HepG2 (cell line): ENCODE data around the gene TAF3. TPM values are rescaled to one million over a fixed set of nuclear protein-coding genes. Genes with fewer than 3 reads are reported as not detected.

Experiments used
- ATAC-seq: fragments of 200-7000 bp; cut with Tn5 transposase; 3 replicates; pipeline ENCODE4 v1.9.1; 2020; ENCODE audit warnings: mild to moderate bottlenecking, moderate library complexity
- BruUV-seq: library from RNA; stranded (reverse); fragments of 400-500 nt; replicated peaks from 2 replicates; lab custom pipeline; 2021; lab: Mats Ljungman, UMichigan
- CTCF ChIA-PET: fragments of 300-600 bp; formaldehyde crosslinking; extraction: SDS; loops from one replicate; lab custom pipeline; 2021; ENCODE audit warnings: low total read pairs, inconsistent platforms, low intra/inter-chr PET ratio; lab: Yijun Ruan, JAX
- POLR2A ChIA-PET: fragments of 350-600 bp; sonication (Branson Sonifier 250); formaldehyde crosslinking; loops from one replicate; lab custom pipeline; 2020; ENCODE audit warnings: antibody characterized with exemption, inconsistent platforms; lab: Yijun Ruan, JAX
- DNase-seq: peaks from one replicate; pipeline ENCODE4 v3.0.0-alpha.2; 2015; ENCODE audit warnings: low spot score
- FAIRE-seq: peaks from 3 replicates; lab custom pipeline; 2011; peaks lifted over from hg19 to GRCh38; lab: Jason Lieb, UNC
- H2AFZ ChIP-seq: one replicate; pipeline ENCODE4 v1.6.1; 2011; ENCODE audit warnings: low read length, inconsistent platforms
- H3K27ac ChIP-seq: fragments of 300-600 bp; 3 replicates; pipeline ENCODE4 v1.8.0; 2011; ENCODE audit warnings: mixed run types, mild to moderate bottlenecking, mixed read lengths, low read length, inconsistent platforms; ENCODE audit not compliant: insufficient read depth; ENCODE audit errors: extremely low read length
- H3K27me3 ChIP-seq, 2 experiments: fragments of 200-600 bp in 1 of 2; 2 replicates in 1 of 2; 3 replicates in 1 of 2; pipeline versions ENCODE4 v1.6.0 to v1.8.0; 2011; ENCODE audit warnings: low read length in 2 of 2, mild to moderate bottlenecking in 2 of 2, moderate library complexity in 2 of 2, inconsistent platforms in 1 of 2; ENCODE audit not compliant: insufficient read depth in 2 of 2, control insufficient read depth in 1 of 2
- H3K36me3 ChIP-seq, 2 experiments: fragments of 200-600 bp in 1 of 2; replicated peaks in 1 of 2; 2 replicates in 1 of 2; 3 replicates in 1 of 2; pipeline versions ENCODE4 v1.5.1 to v1.8.0; 2011; ENCODE audit warnings: low read length in 2 of 2, inconsistent platforms in 1 of 2; ENCODE audit not compliant: insufficient read depth in 2 of 2, control insufficient read depth in 1 of 2
- H3K4me1 ChIP-seq: 2 replicates; pipeline ENCODE4 v1.5.1; 2012; ENCODE audit warnings: low read length, inconsistent platforms; ENCODE audit not compliant: insufficient read depth
- H3K4me2 ChIP-seq: 2 replicates; pipeline ENCODE4 v1.6.0; 2011; ENCODE audit warnings: low read depth, low read length, inconsistent platforms
- H3K4me3 ChIP-seq, 3 experiments: fragments of 200-600 bp in 1 of 3; sonication (generic), shearing (Covaris generic) in 1 of 3; replicated peaks in 1 of 3; 2 replicates each; pipeline ENCODE4 v1.5.1; 2011 to 2016; ENCODE audit warnings: low read length in 3 of 3, inconsistent platforms in 2 of 3, low read depth in 2 of 3, mild to moderate bottlenecking in 2 of 3, control low read depth in 1 of 3, mixed read lengths in 1 of 3; ENCODE audit not compliant: insufficient read depth in 1 of 3
- H3K79me2 ChIP-seq: one replicate; pipeline ENCODE4 v1.6.1; 2011; ENCODE audit warnings: low read length, inconsistent platforms; ENCODE audit not compliant: insufficient read depth
- H3K9ac ChIP-seq: 2 replicates; pipeline ENCODE4 v1.6.0; 2011; ENCODE audit warnings: mild to moderate bottlenecking, low read depth, low read length, inconsistent platforms; ENCODE audit not compliant: insufficient read depth
- H3K9me3 ChIP-seq: 2 replicates; pipeline ENCODE4 v1.5.1; 2012; ENCODE audit warnings: mild to moderate bottlenecking, low read length
- H4K20me1 ChIP-seq: 2 replicates; pipeline ENCODE4 v1.6.0; 2011; ENCODE audit warnings: inconsistent platforms, mild to moderate bottlenecking, low read length, moderate library complexity; ENCODE audit not compliant: insufficient read depth
- CBX5 ChIP-seq: sonication (generic); formaldehyde crosslinking; IDR thresholded peaks from 2 replicates; pipeline ENCODE4 v1.4.0; 2020; ENCODE audit warnings: missing genetic modification reagents, borderline replicate concordance
- FOXO4 ChIP-seq: sonication (generic); formaldehyde crosslinking; conservative IDR thresholded peaks from 2 replicates; pipeline ENCODE4 v1.8.1; 2023; ENCODE audit warnings: missing genetic modification reagents
- GABPB1 ChIP-seq: IDR thresholded peaks from 2 replicates; pipeline ENCODE4 v1.6.1; 2016; ENCODE audit warnings: mild to moderate bottlenecking, missing genetic modification reagents, moderate library complexity, missing compliant biosample characterization
- GLMP ChIP-seq: sonication (generic); formaldehyde crosslinking; IDR thresholded peaks from 2 replicates; pipeline ENCODE4 v1.9.0; 2021; ENCODE audit warnings: missing genetic modification reagents, mild to moderate bottlenecking, borderline replicate concordance
- GMEB1 ChIP-seq: sonication (generic); formaldehyde crosslinking; IDR thresholded peaks from 2 replicates; pipeline ENCODE4 v1.5.1; 2020; ENCODE audit warnings: missing genetic modification reagents, mild to moderate bottlenecking, borderline replicate concordance
- HMG20B ChIP-seq: conservative IDR thresholded peaks from 2 replicates; pipeline ENCODE4 v1.6.1; 2016; ENCODE audit warnings: missing genetic modification reagents, missing compliant biosample characterization
- MED13 ChIP-seq: sonication (generic); formaldehyde crosslinking; IDR thresholded peaks from 2 replicates; pipeline ENCODE4 v1.5.0; 2020; ENCODE audit warnings: missing genetic modification reagents
- RBM39 ChIP-seq: fragments of 200-400 bp; formaldehyde crosslinking; IDR thresholded peaks from one replicate; pipeline ENCODE4 v1.6.1; 2018; ENCODE audit warnings: antibody characterized with exemption, mild to moderate bottlenecking, low read depth, low read length; ENCODE audit not compliant: poor library complexity, severe bottlenecking
- XBP1 ChIP-seq: sonication (generic); formaldehyde crosslinking; IDR thresholded peaks from 2 replicates; pipeline ENCODE4 v1.5.0; 2020; ENCODE audit warnings: missing genetic modification reagents
- ZBTB33 ChIP-seq: sonication (generic); formaldehyde crosslinking; IDR thresholded peaks from 2 replicates; pipeline ENCODE4 v1.4.0; 2020; ENCODE audit warnings: missing genetic modification reagents
- ZBTB7A ChIP-seq: sonication (generic); formaldehyde crosslinking; IDR thresholded peaks from 2 replicates; pipeline ENCODE4 v1.8.0; 2022; ENCODE audit warnings: mild to moderate bottlenecking, missing genetic modification reagents
- ZMYM2 ChIP-seq: sonication (generic); formaldehyde crosslinking; IDR thresholded peaks from 2 replicates; pipeline ENCODE4 v1.8.0; 2022; ENCODE audit warnings: mild to moderate bottlenecking, missing genetic modification reagents
- ZNF281 ChIP-seq: sonication (generic); formaldehyde crosslinking; IDR thresholded peaks from 2 replicates; pipeline ENCODE4 v1.4.0; 2020; ENCODE audit warnings: missing genetic modification reagents, borderline replicate concordance
- ZNF501 ChIP-seq: sonication (generic); formaldehyde crosslinking; IDR thresholded peaks from 2 replicates; pipeline ENCODE4 v1.5.1; 2020; ENCODE audit warnings: mild to moderate bottlenecking, moderate library complexity, missing genetic modification reagents
- ZNF775 ChIP-seq: sonication (generic); formaldehyde crosslinking; IDR thresholded peaks from 2 replicates; pipeline ENCODE4 v1.4.0; 2020; ENCODE audit warnings: missing genetic modification reagents, mild to moderate bottlenecking, moderate library complexity, borderline replicate concordance
- ZSCAN9 ChIP-seq: IDR thresholded peaks from 2 replicates; pipeline ENCODE4 v1.6.1; 2016; ENCODE audit warnings: borderline replicate concordance
- WGBS: methylation state at CpG from one replicate; pipeline ENCODE4 v1.1.6; 2017; ENCODE audit warnings: low lambda C conversion rate; 5-methylcytosine and 5-hydroxymethylcytosine counted together
- in situ Hi-C: cut with HindIII; loops from 2 replicates; pipeline ENCODE4 v1.10.0; 2017; ENCODE audit warnings: low pct_unique_long_range_greater_than_20kb; ENCODE audit not compliant: extremely low pct_ligation_motif_present
- intact Hi-C: fragments of 100-400 bp; cut with micrococcal nuclease; formaldehyde crosslinking; loops from one replicate; pipeline ENCODE4 v1.10.0; 2022; ENCODE audit not compliant: unreplicated experiment
- polyA plus RNA-seq, 8 experiments: library from polyadenylated mRNA; depleted of rRNA in 3 of 8; stranded (reverse) in 7 of 8; unstranded in 1 of 8; fragments of >200 nt; fragmentation: Illumina TruSeq in 4 of 8; extraction: Trizol in 4 of 8; gene quantifications; 2 replicates each; pipeline versions ENCODE4 v1.2.1 to v1.2.3, GENCODE V29; 2011 to 2016; ENCODE audit warnings: low read depth in 4 of 8, missing spikeins in 1 of 8, mixed read lengths in 1 of 8; ENCODE audit not compliant: insufficient read depth in 1 of 8
- total RNA-seq, 5 experiments: library from RNA; depleted of rRNA; stranded (reverse); fragments of >200 nt; fragmentation: Illumina TruSeq; extraction: Trizol; gene quantifications; 2 replicates each; pipeline ENCODE4 v1.2.3, GENCODE V29; 2016; ENCODE audit warnings: low read depth in 1 of 5

Gene TAF3
- total and polyA plus RNA-seq, 2 of the 13 experiments (the other 11 are each of a cell fraction or from before 2014, with no cell fraction given) = 1.7 to 2.9 TPM

GRCh38 chr10:7792541-7792940 lies 25.8 kb upstream of the TAF3 start:
- ATAC-seq = no peak
- H3K27ac ChIP-seq = no peak overlapping the region
- CTCF ChIA-PET = no interaction called here
- no peak overlapping the region for H2AFZ ChIP-seq
- POLR2A ChIA-PET = interaction anchor here (1.1 to 1.2 kb wide), 2 partner anchors 16 to 26 kb away, joined by 3 to 4 read pairs; partner anchors contain the start of gene TAF3
- no TSS peak for BruUV-seq
- intact Hi-C loops = loop anchor here (10.0 kb wide), 1 partner anchor 88 kb away; the partner anchor contains the start of gene ITIH2
- no peak overlapping the region for H3K4me3 ChIP-seq
- no peak for FAIRE-seq
- WGBS = 90% methylated on average over 1 of the region's 1 CpG
- DNase-seq = peak; percentile 20
- no peak overlapping the region for H3K9ac ChIP-seq
- H3K4me2 ChIP-seq = no peak overlapping the region
- in situ Hi-C loops = no loop called here
- H4K20me1 ChIP-seq = peaks cover 61% of the 10 kb centered on the region
- H3K36me3 ChIP-seq = peaks cover 6 to 13% of the 10 kb centered on the region in 2 experiments; a peak in 3 of 5 replicates
- peaks cover 78% of the 10 kb centered on the region for H3K4me1 ChIP-seq
- H3K79me2 ChIP-seq = peaks cover 90% of the 10 kb centered on the region
- H3K9me3 ChIP-seq = no peaks in the 10 kb centered on the region
- H3K27me3 ChIP-seq = no peaks in the 10 kb centered on the region; a peak in 1 of 5 replicates
- TF ChIP-seq ZMYM2 (CRISPR knock-in tag) = no peak
- TF ChIP-seq FOXO4 = no peak
- no peak for TF ChIP-seq MED13
- TF ChIP-seq ZSCAN9 = no peak
- TF ChIP-seq ZNF281 (CRISPR knock-in tag) = no peak
- TF ChIP-seq CBX5 (CRISPR knock-in tag) = no peak
- TF ChIP-seq ZNF501 (CRISPR knock-in tag) = no peak
- no peak for TF ChIP-seq RBM39
- no peak for TF ChIP-seq ZNF775 (CRISPR knock-in tag)
- no peak for TF ChIP-seq ZBTB33 (CRISPR knock-in tag)
- no peak for TF ChIP-seq ZBTB7A (CRISPR knock-in tag)
- no peak for TF ChIP-seq GMEB1
- TF ChIP-seq GLMP = no peak
- TF ChIP-seq HMG20B (CRISPR knock-in tag) = no peak
- no peak for TF ChIP-seq XBP1 (CRISPR knock-in tag)
- TF ChIP-seq GABPB1 (CRISPR knock-in tag) = no peak
